ENCODE results near the gene CANT1. TPM values are rescaled to one million over a fixed set of nuclear protein-coding genes. Genes with fewer than 3 reads are reported as not detected.

Gene CANT1
- total and polyA plus RNA-seq, 9 of the 15 experiments (the other 6 are each of a cell fraction or from before 2014, with no cell fraction given): 2.7 to 66.4 (median 22.5) TPM

DNA sequence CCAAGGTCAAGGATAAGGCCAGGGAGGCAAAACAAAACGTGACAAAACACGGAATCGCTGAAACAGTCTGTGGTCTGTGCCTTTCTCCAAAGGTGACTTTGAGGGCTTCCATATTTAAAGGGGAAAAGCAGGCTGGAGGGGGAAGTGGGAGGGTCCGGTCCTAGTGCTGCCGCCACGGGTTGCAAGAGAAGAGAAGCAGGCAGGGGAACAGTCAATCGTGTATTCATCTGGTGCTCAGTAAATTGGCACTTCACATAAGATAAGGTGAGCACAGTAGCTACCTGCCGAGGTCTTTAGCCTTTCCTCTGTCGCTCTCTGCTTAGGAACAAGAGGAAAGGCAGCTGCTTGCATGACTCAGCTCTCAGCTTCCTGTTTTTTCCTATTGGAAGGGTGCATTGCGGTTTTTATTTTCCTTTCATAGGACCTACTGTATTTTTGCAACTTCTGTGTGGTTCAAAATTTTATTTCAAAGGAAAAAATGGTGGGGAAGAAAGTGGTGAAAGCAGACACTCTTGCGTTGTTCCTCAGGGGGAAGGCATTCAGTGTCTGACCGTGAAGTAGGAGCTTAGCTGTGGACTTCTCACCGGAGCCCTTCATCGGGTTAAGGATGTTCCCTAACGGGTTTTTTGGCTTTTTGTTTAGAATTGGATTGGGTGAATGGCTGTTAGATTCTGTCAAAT is 22.8 kb downstream of the CANT1 start (continued):
- TF ChIP-seq HMG20A (CRISPR knock-in tag; conservative IDR thresholded peaks at IDR 0.05) (0 out of 2 replicates have a peak, but pooled peaks have one; percentile 3), SIN3A (IDR thresholded peaks at IDR 0.05; ENCODE audit: borderline replicate concordance in 2 of 2, control insufficient read depth in 1 of 2, low read depth in 2 of 2, low read length in 2 of 2) (no peak), HDAC8 (tag; IDR thresholded peaks at IDR 0.05) (no peak), CXXC5 (CRISPR knock-in tag; IDR thresholded peaks at IDR 0.05) (0 out of 2 replicates have a peak, but pooled peaks have one; percentile 31), CCNT2 (IDR thresholded peaks at IDR 0.05; ENCODE audit: borderline replicate concordance, extremely low read depth, insufficient read length, low read depth, low read length) (no peak), RBM34 (IDR thresholded peaks at IDR 0.05; ENCODE audit: borderline replicate concordance, insufficient read depth, low read length) (no peak), CEBPG (CRISPR knock-in tag; IDR thresholded peaks at IDR 0.05) (no peak), CEBPG (tag; conservative IDR thresholded peaks at IDR 0.05 in 1 of 2, IDR thresholded peaks at IDR 0.05 in 1 of 2) (no peak), PHF20 (IDR thresholded peaks at IDR 0.05; ENCODE audit: partially characterized antibody) (no peak), TEAD2 (tag; IDR thresholded peaks at IDR 0.05) (no peak), MTA2 (IDR thresholded peaks at IDR 0.05; ENCODE audit: low read depth) (no peak; the same call in 1 of the 2 replicates), SMARCA4 (IDR thresholded peaks at IDR 0.05) (peak; percentile 81), ZC3H8 (IDR thresholded peaks at IDR 0.05) (no peak), FOXM1 (IDR thresholded peaks at IDR 0.05; ENCODE audit: low read depth) (no peak), FOXM1 (CRISPR knock-in tag; IDR thresholded peaks at IDR 0.05; ENCODE audit: low read depth) (no peak), HMG20B (CRISPR knock-in tag; IDR thresholded peaks at IDR 0.05) (no peak), DMBX1 (CRISPR knock-in tag; IDR thresholded peaks at IDR 0.05; ENCODE audit: borderline replicate concordance) (0 out of 2 replicates have a peak, but pooled peaks have one; percentile 28), YBX1 (IDR thresholded peaks at IDR 0.05) (no peak)
- TF ChIP-seq, protein P1, sequence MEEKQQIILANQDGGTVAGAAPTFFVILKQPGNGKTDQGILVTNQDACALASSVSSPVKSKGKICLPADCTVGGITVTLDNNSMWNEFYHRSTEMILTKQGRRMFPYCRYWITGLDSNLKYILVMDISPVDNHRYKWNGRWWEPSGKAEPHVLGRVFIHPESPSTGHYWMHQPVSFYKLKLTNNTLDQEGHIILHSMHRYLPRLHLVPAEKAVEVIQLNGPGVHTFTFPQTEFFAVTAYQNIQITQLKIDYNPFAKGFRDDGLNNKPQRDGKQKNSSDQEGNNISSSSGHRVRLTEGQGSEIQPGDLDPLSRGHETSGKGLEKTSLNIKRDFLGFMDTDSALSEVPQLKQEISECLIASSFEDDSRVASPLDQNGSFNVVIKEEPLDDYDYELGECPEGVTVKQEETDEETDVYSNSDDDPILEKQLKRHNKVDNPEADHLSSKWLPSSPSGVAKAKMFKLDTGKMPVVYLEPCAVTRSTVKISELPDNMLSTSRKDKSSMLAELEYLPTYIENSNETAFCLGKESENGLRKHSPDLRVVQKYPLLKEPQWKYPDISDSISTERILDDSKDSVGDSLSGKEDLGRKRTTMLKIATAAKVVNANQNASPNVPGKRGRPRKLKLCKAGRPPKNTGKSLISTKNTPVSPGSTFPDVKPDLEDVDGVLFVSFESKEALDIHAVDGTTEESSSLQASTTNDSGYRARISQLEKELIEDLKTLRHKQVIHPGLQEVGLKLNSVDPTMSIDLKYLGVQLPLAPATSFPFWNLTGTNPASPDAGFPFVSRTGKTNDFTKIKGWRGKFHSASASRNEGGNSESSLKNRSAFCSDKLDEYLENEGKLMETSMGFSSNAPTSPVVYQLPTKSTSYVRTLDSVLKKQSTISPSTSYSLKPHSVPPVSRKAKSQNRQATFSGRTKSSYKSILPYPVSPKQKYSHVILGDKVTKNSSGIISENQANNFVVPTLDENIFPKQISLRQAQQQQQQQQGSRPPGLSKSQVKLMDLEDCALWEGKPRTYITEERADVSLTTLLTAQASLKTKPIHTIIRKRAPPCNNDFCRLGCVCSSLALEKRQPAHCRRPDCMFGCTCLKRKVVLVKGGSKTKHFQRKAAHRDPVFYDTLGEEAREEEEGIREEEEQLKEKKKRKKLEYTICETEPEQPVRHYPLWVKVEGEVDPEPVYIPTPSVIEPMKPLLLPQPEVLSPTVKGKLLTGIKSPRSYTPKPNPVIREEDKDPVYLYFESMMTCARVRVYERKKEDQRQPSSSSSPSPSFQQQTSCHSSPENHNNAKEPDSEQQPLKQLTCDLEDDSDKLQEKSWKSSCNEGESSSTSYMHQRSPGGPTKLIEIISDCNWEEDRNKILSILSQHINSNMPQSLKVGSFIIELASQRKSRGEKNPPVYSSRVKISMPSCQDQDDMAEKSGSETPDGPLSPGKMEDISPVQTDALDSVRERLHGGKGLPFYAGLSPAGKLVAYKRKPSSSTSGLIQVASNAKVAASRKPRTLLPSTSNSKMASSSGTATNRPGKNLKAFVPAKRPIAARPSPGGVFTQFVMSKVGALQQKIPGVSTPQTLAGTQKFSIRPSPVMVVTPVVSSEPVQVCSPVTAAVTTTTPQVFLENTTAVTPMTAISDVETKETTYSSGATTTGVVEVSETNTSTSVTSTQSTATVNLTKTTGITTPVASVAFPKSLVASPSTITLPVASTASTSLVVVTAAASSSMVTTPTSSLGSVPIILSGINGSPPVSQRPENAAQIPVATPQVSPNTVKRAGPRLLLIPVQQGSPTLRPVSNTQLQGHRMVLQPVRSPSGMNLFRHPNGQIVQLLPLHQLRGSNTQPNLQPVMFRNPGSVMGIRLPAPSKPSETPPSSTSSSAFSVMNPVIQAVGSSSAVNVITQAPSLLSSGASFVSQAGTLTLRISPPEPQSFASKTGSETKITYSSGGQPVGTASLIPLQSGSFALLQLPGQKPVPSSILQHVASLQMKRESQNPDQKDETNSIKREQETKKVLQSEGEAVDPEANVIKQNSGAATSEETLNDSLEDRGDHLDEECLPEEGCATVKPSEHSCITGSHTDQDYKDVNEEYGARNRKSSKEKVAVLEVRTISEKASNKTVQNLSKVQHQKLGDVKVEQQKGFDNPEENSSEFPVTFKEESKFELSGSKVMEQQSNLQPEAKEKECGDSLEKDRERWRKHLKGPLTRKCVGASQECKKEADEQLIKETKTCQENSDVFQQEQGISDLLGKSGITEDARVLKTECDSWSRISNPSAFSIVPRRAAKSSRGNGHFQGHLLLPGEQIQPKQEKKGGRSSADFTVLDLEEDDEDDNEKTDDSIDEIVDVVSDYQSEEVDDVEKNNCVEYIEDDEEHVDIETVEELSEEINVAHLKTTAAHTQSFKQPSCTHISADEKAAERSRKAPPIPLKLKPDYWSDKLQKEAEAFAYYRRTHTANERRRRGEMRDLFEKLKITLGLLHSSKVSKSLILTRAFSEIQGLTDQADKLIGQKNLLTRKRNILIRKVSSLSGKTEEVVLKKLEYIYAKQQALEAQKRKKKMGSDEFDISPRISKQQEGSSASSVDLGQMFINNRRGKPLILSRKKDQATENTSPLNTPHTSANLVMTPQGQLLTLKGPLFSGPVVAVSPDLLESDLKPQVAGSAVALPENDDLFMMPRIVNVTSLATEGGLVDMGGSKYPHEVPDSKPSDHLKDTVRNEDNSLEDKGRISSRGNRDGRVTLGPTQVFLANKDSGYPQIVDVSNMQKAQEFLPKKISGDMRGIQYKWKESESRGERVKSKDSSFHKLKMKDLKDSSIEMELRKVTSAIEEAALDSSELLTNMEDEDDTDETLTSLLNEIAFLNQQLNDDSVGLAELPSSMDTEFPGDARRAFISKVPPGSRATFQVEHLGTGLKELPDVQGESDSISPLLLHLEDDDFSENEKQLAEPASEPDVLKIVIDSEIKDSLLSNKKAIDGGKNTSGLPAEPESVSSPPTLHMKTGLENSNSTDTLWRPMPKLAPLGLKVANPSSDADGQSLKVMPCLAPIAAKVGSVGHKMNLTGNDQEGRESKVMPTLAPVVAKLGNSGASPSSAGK (IDR thresholded peaks at IDR 0.05): no peak
